Breast epithelium (tissue), 4 donors: Measurements from ENCODE around the gene IRGQ. TPM values are rescaled to one million over a fixed set of nuclear protein-coding genes. Genes with fewer than 3 reads are reported as not detected.

ENCODE experiments used
- DNase-seq, 2 donors: peaks; one replicate each; pipeline ENCODE4 v3.0.0-alpha.2; 2019; ENCODE audit warnings: low spot score in 2 of 2
- H3K27ac ChIP-seq, 2 donors: fragments of 200-600 bp; sonication (generic) in 1 of 2; one replicate each; pipeline ENCODE4 v1.5.1; 2016 to 2019; ENCODE audit warnings: mild to moderate bottlenecking in 1 of 2
- H3K27me3 ChIP-seq, 2 donors: fragments of 200-600 bp; sonication (generic) in 1 of 2; one replicate each; pipeline versions ENCODE4 v1.5.1 to v1.6.0; 2017 to 2019; ENCODE audit warnings: control low read depth in 1 of 2, mild to moderate bottlenecking in 1 of 2
- H3K36me3 ChIP-seq: fragments of 200-600 bp; one replicate; pipeline ENCODE4 v1.5.1; 2019
- H3K4me1 ChIP-seq, 2 donors: fragments of 200-600 bp; sonication (generic); one replicate each; pipeline ENCODE4 v1.5.1; 2016 to 2019; ENCODE audit warnings: control low read depth in 1 of 2
- H3K4me3 ChIP-seq, 3 donors: fragments of 200-600 bp; sonication (generic); 1 replicate in 2 of 3; 2 replicates in 1 of 3; pipeline ENCODE4 v1.5.1; 2016 to 2019; ENCODE audit warnings: mild to moderate bottlenecking in 3 of 3, moderate library complexity in 2 of 3
- H3K9me3 ChIP-seq, 2 donors: fragments of 200-600 bp; sonication (generic) in 1 of 2; one replicate each; pipeline ENCODE4 v1.5.1; 2016 to 2019; ENCODE audit warnings: control low read depth in 1 of 2
- POLR2A ChIP-seq: fragments of 450-650 bp; IDR thresholded peaks from one replicate; pipeline ENCODE4 v1.6.1; 2016; ENCODE audit warnings: antibody characterized with exemption, mild to moderate bottlenecking, moderate library complexity
- POLR2AphosphoS5 ChIP-seq, 3 donors: sonication (generic); formaldehyde crosslinking; IDR thresholded peaks; one replicate each; pipeline ENCODE4 v1.6.1; 2017; ENCODE audit warnings: antibody characterized with exemption in 3 of 3
- intact Hi-C: fragments of 100-400 bp; cut with DNase I; formaldehyde crosslinking; loops from one replicate; pipeline ENCODE4 v1.15.1; 2023; ENCODE audit warnings: low total_unique reads
- total RNA-seq, 3 donors: library from RNA; depleted of rRNA; stranded (reverse); fragments of >200 nt; gene quantifications; one replicate each; pipeline ENCODE4 v1.1.0, GENCODE V29; 2016
- TF ChIP-seq, protein P1 (sequence below), 3 donors: fragments of 450-650 bp; IDR thresholded peaks; one replicate each; pipeline ENCODE4 v1.5.1; 2016 to 2017; ENCODE audit warnings: antibody characterized with exemption in 3 of 3, mild to moderate bottlenecking in 3 of 3, moderate library complexity in 3 of 3

Gene IRGQ
- total RNA-seq, 3 donors from 2014 or later: 14.9 to 17.4 (median 16.1) TPM

DNA sequence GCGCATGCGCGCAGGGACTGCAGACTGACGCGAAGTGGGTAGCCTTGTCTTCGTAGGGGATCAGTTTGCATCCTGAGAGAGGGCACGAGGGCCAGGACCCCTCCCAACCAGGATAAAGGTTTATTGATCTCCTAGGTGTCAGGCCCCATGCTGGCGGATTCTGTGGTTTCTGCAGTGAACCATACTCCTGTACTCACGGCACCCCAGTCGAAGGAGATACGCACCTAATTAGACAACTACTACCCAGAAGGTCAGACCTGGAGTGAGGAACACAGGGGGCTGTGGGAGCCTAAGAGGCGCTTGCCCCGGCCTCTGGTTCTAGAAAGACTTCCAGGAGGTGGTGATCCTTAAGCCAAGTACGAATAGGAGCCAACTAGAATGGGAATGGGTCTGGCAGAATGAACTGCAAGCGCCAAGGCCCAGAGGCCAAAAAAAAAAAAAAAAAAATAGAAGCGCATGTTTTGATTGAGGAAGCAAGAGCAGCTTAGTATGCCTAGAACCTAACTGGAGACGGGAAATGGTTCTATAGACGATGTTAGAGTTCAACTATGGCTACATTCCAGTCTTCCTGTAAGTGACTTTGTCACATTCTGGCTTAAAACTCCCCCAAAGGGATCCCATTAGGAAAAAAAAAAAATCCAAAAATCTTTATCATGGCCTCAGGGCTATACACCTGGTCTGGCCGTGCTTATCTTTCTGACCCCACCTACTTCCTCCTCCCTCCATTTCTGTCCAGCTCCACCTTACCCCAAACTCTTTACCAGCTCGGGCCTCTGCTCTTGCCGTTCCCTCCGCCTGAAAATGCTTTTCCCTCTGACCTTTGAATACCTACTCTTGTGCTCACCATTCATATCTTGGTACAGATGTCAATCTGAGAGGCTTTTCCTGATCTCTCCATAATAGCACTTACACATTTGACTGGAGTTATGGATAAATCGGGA, 24.4 kb upstream of the IRGQ start:
- Histone ChIP-seq H3K27me3 (no peaks in the 10 kb centered on the region), H3K4me1 (no peaks in the 10 kb centered on the region), H3K27ac (peak overlapping the region; percentile 91), H3K9me3 (no peaks in the 10 kb centered on the region), H3K36me3 (no peaks in the 10 kb centered on the region), H3K4me3 (peak overlapping the region; percentile 81 to 91 (median 82))
- TF ChIP-seq POLR2AphosphoS5 (IDR thresholded peaks at IDR 0.05) (peak in 1 of 3 donors; percentile 1), POLR2A (no peak)
- no peak for DNase-seq
- intact Hi-C loops: no loop called here

DNA sequence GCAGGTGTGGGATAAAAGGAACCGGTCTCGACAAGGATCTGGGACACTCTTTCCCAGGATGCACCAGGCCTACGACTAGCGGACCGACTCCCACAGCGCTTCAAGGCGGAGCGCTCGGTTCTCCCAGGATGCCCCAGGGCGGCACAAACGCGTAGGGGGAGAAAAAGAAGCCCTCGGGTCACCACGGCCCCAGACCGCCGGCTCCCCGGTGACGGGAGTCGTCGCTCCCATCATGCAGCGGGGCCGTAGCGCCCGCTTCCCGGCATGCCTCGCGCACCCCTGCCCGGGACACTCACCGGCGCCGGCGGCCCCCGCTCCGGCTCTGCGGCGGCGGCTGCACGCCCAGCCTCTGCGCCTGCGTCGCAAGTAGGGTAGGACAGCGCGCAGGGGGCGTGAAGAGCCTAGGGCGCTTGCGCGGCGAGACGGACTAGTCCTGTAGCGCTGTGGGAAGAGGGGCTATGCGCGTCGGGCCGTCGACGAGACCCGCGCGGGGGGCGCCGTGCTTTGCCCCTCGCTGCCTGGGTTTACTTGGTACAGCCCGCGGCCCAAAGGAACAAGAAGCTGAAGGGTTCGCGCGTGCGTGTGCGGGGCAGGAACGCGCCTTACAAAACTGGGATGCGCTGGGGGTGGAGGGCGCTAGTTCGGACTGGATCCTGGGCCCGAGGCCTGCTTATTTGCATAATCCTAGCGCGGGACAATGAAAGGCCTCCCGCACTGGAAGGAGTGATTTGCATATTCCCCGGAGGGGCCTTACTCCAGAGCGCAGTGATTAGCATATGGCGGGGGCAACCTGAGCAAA, 23.5 kb upstream of the IRGQ start, which contains the start of gene ZNF428:
Gene ZNF428 (minus strand): TSS at position 368 of the 799 bp plus-strand sequence. CDS start 5,325 bp downstream, outside the sequence.
- TF ChIP-seq, protein P1, sequence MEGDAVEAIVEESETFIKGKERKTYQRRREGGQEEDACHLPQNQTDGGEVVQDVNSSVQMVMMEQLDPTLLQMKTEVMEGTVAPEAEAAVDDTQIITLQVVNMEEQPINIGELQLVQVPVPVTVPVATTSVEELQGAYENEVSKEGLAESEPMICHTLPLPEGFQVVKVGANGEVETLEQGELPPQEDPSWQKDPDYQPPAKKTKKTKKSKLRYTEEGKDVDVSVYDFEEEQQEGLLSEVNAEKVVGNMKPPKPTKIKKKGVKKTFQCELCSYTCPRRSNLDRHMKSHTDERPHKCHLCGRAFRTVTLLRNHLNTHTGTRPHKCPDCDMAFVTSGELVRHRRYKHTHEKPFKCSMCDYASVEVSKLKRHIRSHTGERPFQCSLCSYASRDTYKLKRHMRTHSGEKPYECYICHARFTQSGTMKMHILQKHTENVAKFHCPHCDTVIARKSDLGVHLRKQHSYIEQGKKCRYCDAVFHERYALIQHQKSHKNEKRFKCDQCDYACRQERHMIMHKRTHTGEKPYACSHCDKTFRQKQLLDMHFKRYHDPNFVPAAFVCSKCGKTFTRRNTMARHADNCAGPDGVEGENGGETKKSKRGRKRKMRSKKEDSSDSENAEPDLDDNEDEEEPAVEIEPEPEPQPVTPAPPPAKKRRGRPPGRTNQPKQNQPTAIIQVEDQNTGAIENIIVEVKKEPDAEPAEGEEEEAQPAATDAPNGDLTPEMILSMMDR (IDR thresholded peaks at IDR 0.05): no peak
- TF ChIP-seq POLR2AphosphoS5 (IDR thresholded peaks at IDR 0.05): peak; percentile 38 to 60 (median 43)
- H3K4me1 ChIP-seq: no peaks in the 10 kb centered on the region
- peak; percentile 76 to 82 for DNase-seq
- peak within 1 kb of the TSS; percentile 81 to 91 (median 82) for H3K4me3 ChIP-seq
- intact Hi-C loops: no loop called here
- no peaks in the 10 kb centered on the region for H3K36me3 ChIP-seq
- H3K27ac ChIP-seq: peak within 1 kb of the TSS; percentile 91
- H3K27me3 ChIP-seq: no peaks in the 10 kb centered on the region
- H3K9me3 ChIP-seq: no peaks in the 10 kb centered on the region

GRCh38 chr19:43618921-43619261, 23.0 kb upstream of the IRGQ start:
- peak overlapping the region; percentile 91 for H3K27ac ChIP-seq
- no peaks in the 10 kb centered on the region for H3K27me3 ChIP-seq
- intact Hi-C loops: no loop called here
- DNase-seq: no peak
- no peaks in the 10 kb centered on the region for H3K36me3 ChIP-seq
- TF ChIP-seq, protein P1 (IDR thresholded peaks at IDR 0.05): no peak
- TF ChIP-seq POLR2AphosphoS5 (IDR thresholded peaks at IDR 0.05) (no peak), POLR2A (no peak)
- peak overlapping the region; percentile 81 to 91 (median 82) for H3K4me3 ChIP-seq
- no peaks in the 10 kb centered on the region for H3K9me3 ChIP-seq
- H3K4me1 ChIP-seq: no peaks in the 10 kb centered on the region

- TF ChIP-seq POLR2AphosphoS5 (IDR thresholded peaks at IDR 0.05): no peak
- TF ChIP-seq, protein P1 (IDR thresholded peaks at IDR 0.05): no peak
- TF ChIP-seq POLR2A: no peak
- no peak overlapping the region for H3K4me3 ChIP-seq
- H3K9me3 ChIP-seq: no peaks in the 10 kb centered on the region
- intact Hi-C loops: no loop called here
- H3K4me1 ChIP-seq: no peaks in the 10 kb centered on the region
- no peak for DNase-seq
- no peaks in the 10 kb centered on the region for H3K27me3 ChIP-seq
- H3K27ac ChIP-seq: no peak overlapping the region
- no peaks in the 10 kb centered on the region for H3K36me3 ChIP-seq
These were observed 21.0 kb upstream of the IRGQ start for GRCh38 chr19:43616954-43617353.

GRCh38 chr19:43616306-43616705, 20.4 kb upstream of the IRGQ start:
- intact Hi-C loops: no loop called here
- Histone ChIP-seq H3K27ac (no peak overlapping the region), H3K4me1 (no peaks in the 10 kb centered on the region), H3K4me3 (no peak overlapping the region), H3K9me3 (no peaks in the 10 kb centered on the region), H3K36me3 (no peaks in the 10 kb centered on the region), H3K27me3 (no peaks in the 10 kb centered on the region)
- TF ChIP-seq, protein P1 (IDR thresholded peaks at IDR 0.05): no peak
- TF ChIP-seq POLR2A: no peak
- no peak for TF ChIP-seq POLR2AphosphoS5 (IDR thresholded peaks at IDR 0.05)
- DNase-seq: no peak
